GM19240 (cell line): Measurements from ENCODE around the gene CPLX3.

Source experiments
- DNase-seq: peaks from one replicate; pipeline ENCODE4 v3.0.0; 2011; ENCODE audit warnings: low spot score; ENCODE audit not compliant: insufficient read length

CPLX3 gene

GRCh38 chr15:74843891-74844299 lies 17.5 kb downstream of the CPLX3 start:
- DNase-seq: peak; percentile 2

- DNase-seq: peak; percentile 1
These were observed 18.1 kb downstream of the CPLX3 start for GRCh38 chr15:74844319-74845207.

- no peak for DNase-seq
These were observed 18.8 kb downstream of the CPLX3 start for GRCh38 chr15:74845208-74845568.

- DNase-seq: no peak
These were observed 19.2 kb downstream of the CPLX3 start for GRCh38 chr15:74845581-74845980.

- DNase-seq: no peak
These were observed 21.0 kb downstream of the CPLX3 start for GRCh38 chr15:74847432-74847831.

GRCh38 chr15:74850393-74850792 lies 24.0 kb downstream of the CPLX3 start:
- DNase-seq: no peak

GRCh38 chr15:74851960-74852359 lies 25.5 kb downstream of the CPLX3 start:
- no peak for DNase-seq

GRCh38 chr15:74854453-74855022 lies 28.1 kb downstream of the CPLX3 start:
- no peak for DNase-seq

GRCh38 chr15:74855857-74856256 lies 29.4 kb downstream of the CPLX3 start:
- no peak for DNase-seq

- no peak for DNase-seq
These were observed 30.1 kb downstream of the CPLX3 start for GRCh38 chr15:74856537-74856936.

- peak; percentile 67 for DNase-seq
These were observed 30.7 kb downstream of the CPLX3 start for GRCh38 chr15:74857082-74857655.

- DNase-seq: no peak
These were observed 31.4 kb downstream of the CPLX3 start for GRCh38 chr15:74857671-74858368.

GRCh38 chr15:74858369-74858740 lies 31.9 kb downstream of the CPLX3 start:
- DNase-seq: no peak

GRCh38 chr15:74863239-74864056 lies 37.0 kb downstream of the CPLX3 start:
- DNase-seq: no peak

GRCh38 chr15:74864296-74864695 lies 37.9 kb downstream of the CPLX3 start:
- DNase-seq: no peak

GRCh38 chr15:74865316-74865715 lies 38.9 kb downstream of the CPLX3 start:
- DNase-seq: no peak

- no peak for DNase-seq
These were observed 39.7 kb downstream of the CPLX3 start for GRCh38 chr15:74866090-74866489.

- DNase-seq: no peak
These were observed 41.1 kb downstream of the CPLX3 start for GRCh38 chr15:74867466-74868038.

- no peak for DNase-seq
These were observed 41.6 kb downstream of the CPLX3 start for GRCh38 chr15:74868059-74868458.

- no peak for DNase-seq
These were observed 42.9 kb downstream of the CPLX3 start for GRCh38 chr15:74869372-74869725.
